NT2/D1 (cell line): ENCODE measurements around the gene UBR1.

Experiments
- DNase-seq: peaks from one replicate; pipeline ENCODE4 v3.0.0-alpha.2; 2011; ENCODE audit warnings: low read depth, low spot score
- H3K27me3 ChIP-seq: 2 replicates; pipeline ENCODE4 v1.6.0; 2011; ENCODE audit warnings: mild to moderate bottlenecking; ENCODE audit not compliant: insufficient read length, insufficient read depth
- H3K36me3 ChIP-seq: 2 replicates; pipeline ENCODE4 v1.6.1; 2011; ENCODE audit warnings: mild to moderate bottlenecking, low read length, mixed read lengths; ENCODE audit not compliant: insufficient read depth, insufficient read length
- H3K4me1 ChIP-seq: 2 replicates; pipeline ENCODE4 v1.5.1; 2011; ENCODE audit not compliant: insufficient read depth, insufficient read length
- H3K4me3 ChIP-seq: 2 replicates; pipeline ENCODE4 v1.5.1; 2011; ENCODE audit warnings: low read depth; ENCODE audit not compliant: insufficient read length
- H3K9ac ChIP-seq: 2 replicates; pipeline ENCODE4 v1.6.0; 2011; ENCODE audit warnings: low read depth; ENCODE audit not compliant: insufficient read length
- H3K9me3 ChIP-seq: 2 replicates; pipeline ENCODE4 v1.5.1; 2011; ENCODE audit warnings: mild to moderate bottlenecking, low read length; ENCODE audit not compliant: insufficient read depth
- SUZ12 ChIP-seq: IDR thresholded peaks from 2 replicates; pipeline ENCODE4 v1.6.1; 2011; ENCODE audit not compliant: insufficient read length, insufficient read depth; ENCODE audit errors: extremely low read depth
- YY1 ChIP-seq: IDR thresholded peaks from 2 replicates; pipeline ENCODE4 v1.6.1; 2011; ENCODE audit not compliant: insufficient read length, insufficient read depth
- ZNF274 ChIP-seq: IDR thresholded peaks from 2 replicates; pipeline ENCODE4 v1.6.1; 2011; ENCODE audit warnings: mild to moderate bottlenecking, low read depth, low read length

UBR1 gene

GRCh38 chr15:43105778-43106485 is at the start of gene UBR1:
TSS of gene UBR1 (minus strand) at chr15:43106038. CDS start at chr15:43106022, 16 bp downstream.
- no peaks in the 10 kb centered on the region for H3K4me1 ChIP-seq
- peaks cover 27% of the 10 kb centered on the region for H3K36me3 ChIP-seq
- H3K9ac ChIP-seq: peak within 1 kb of the TSS; percentile 77
- TF ChIP-seq YY1: peak; percentile 67
- TF ChIP-seq ZNF274: no peak
- peak; percentile 80 for DNase-seq
- H3K4me3 ChIP-seq: peak within 1 kb of the TSS; percentile 72
- no peaks in the 10 kb centered on the region for H3K9me3 ChIP-seq
- no peaks in the 10 kb centered on the region for H3K27me3 ChIP-seq

- H3K4me3 ChIP-seq: no peak overlapping the region
- DNase-seq: no peak
- TF ChIP-seq ZNF274 (no peak), SUZ12 (no peak), YY1 (no peak)
- H3K36me3 ChIP-seq: no peaks in the 10 kb centered on the region
- H3K4me1 ChIP-seq: no peaks in the 10 kb centered on the region
- H3K9me3 ChIP-seq: no peaks in the 10 kb centered on the region
- H3K27me3 ChIP-seq: no peaks in the 10 kb centered on the region
- no peak overlapping the region for H3K9ac ChIP-seq
Measured at GRCh38 chr15:43153269-43153668, 47.4 kb upstream of the UBR1 start.

GRCh38 chr15:43151688-43152087 is 45.9 kb upstream of the UBR1 start:
- Histone ChIP-seq H3K9ac (no peak overlapping the region), H3K4me1 (no peaks in the 10 kb centered on the region), H3K9me3 (no peaks in the 10 kb centered on the region), H3K4me3 (no peak overlapping the region), H3K36me3 (no peaks in the 10 kb centered on the region), H3K27me3 (no peaks in the 10 kb centered on the region)
- no peak for DNase-seq
- TF ChIP-seq YY1 (no peak), SUZ12 (no peak), ZNF274 (no peak)

GRCh38 chr15:43150191-43150929 is 44.5 kb upstream of the UBR1 start:
- no peak for TF ChIP-seq SUZ12
- no peak for TF ChIP-seq YY1
- TF ChIP-seq ZNF274: no peak
- H3K9ac ChIP-seq: no peak overlapping the region
- no peaks in the 10 kb centered on the region for H3K4me1 ChIP-seq
- no peaks in the 10 kb centered on the region for H3K36me3 ChIP-seq
- no peak for DNase-seq
- no peaks in the 10 kb centered on the region for H3K27me3 ChIP-seq
- H3K9me3 ChIP-seq: no peaks in the 10 kb centered on the region
- H3K4me3 ChIP-seq: no peak overlapping the region

- no peak overlapping the region for H3K4me3 ChIP-seq
- no peaks in the 10 kb centered on the region for H3K36me3 ChIP-seq
- no peaks in the 10 kb centered on the region for H3K27me3 ChIP-seq
- H3K9me3 ChIP-seq: no peaks in the 10 kb centered on the region
- no peak overlapping the region for H3K9ac ChIP-seq
- no peaks in the 10 kb centered on the region for H3K4me1 ChIP-seq
- TF ChIP-seq SUZ12 (no peak), YY1 (no peak), ZNF274 (no peak)
- DNase-seq: no peak
Measured at GRCh38 chr15:43146184-43146583, 40.3 kb upstream of the UBR1 start.

- no peak for DNase-seq
- Histone ChIP-seq H3K9ac (no peak overlapping the region), H3K9me3 (no peaks in the 10 kb centered on the region), H3K4me3 (no peak overlapping the region), H3K4me1 (no peaks in the 10 kb centered on the region), H3K36me3 (no peaks in the 10 kb centered on the region), H3K27me3 (no peaks in the 10 kb centered on the region)
- TF ChIP-seq SUZ12: no peak
- no peak for TF ChIP-seq YY1
- no peak for TF ChIP-seq ZNF274
Measured at GRCh38 chr15:43144512-43144911, 38.7 kb upstream of the UBR1 start.

- no peak for DNase-seq
- H3K9ac ChIP-seq: no peak overlapping the region
- no peaks in the 10 kb centered on the region for H3K9me3 ChIP-seq
- no peaks in the 10 kb centered on the region for H3K36me3 ChIP-seq
- no peak overlapping the region for H3K4me3 ChIP-seq
- TF ChIP-seq ZNF274 (no peak), YY1 (no peak), SUZ12 (no peak)
- H3K27me3 ChIP-seq: no peaks in the 10 kb centered on the region
- H3K4me1 ChIP-seq: no peaks in the 10 kb centered on the region
Measured at GRCh38 chr15:43143203-43143941, 37.5 kb upstream of the UBR1 start.
